K562 (cell line): ENCODE results near the gene RGL2. TPM values are rescaled to one million over a fixed set of nuclear protein-coding genes. Genes with fewer than 3 reads are reported as not detected.
A peak's percentile ranks its signal among the peaks of the same experiment; 100 is the strongest.

ENCODE experiments used
- ATAC-seq: fragments of 200-7000 bp; cut with Tn5 transposase; 3 replicates; pipeline ENCODE4 v1.9.1; 2020; ENCODE audit warnings: moderate library complexity
- BruUV-seq: library from RNA; stranded (reverse); fragments of 400-500 nt; replicated peaks from 2 replicates; lab custom pipeline; 2021; lab: Mats Ljungman, UMichigan
- CTCF ChIA-PET: fragments of 300-600 bp; formaldehyde crosslinking; extraction: SDS; loops from one replicate; lab custom pipeline; 2021; ENCODE audit warnings: low intra/inter-chr PET ratio; lab: Yijun Ruan, JAX
- POLR2A ChIA-PET: fragments of 300-600, 350-650 bp; sonication (Branson Sonifier 250); formaldehyde crosslinking; extraction: SDS; loops from one replicate; lab custom pipeline; 2021; ENCODE audit warnings: antibody characterized with exemption, inconsistent platforms; lab: Yijun Ruan, JAX
- DNase-seq, 4 experiments: peaks; one replicate each; pipeline versions ENCODE4 v3.0.0 to v3.0.0-alpha.2; 2011 to 2018; ENCODE audit warnings: low spot score in 3 of 4, mixed read lengths in 3 of 4; ENCODE audit errors: extremely low read depth in 1 of 4
- FAIRE-seq: peaks from 2 replicates; lab custom pipeline; 2011; peaks lifted over from hg19 to GRCh38; lab: Jason Lieb, UNC
- H2AFZ ChIP-seq: 2 replicates; pipeline ENCODE4 v1.6.0; 2011; ENCODE audit warnings: low read depth, low read length, control low read depth, inconsistent platforms
- H3K27ac ChIP-seq: fragments of 200-600 bp; 3 replicates; pipeline ENCODE4 v1.8.0; 2011; ENCODE audit warnings: low read depth, mild to moderate bottlenecking, control low read depth, inconsistent platforms, low read length, moderate library complexity, mixed read lengths; ENCODE audit errors: extremely low read depth
- H3K27me3 ChIP-seq, 2 experiments: fragments of 300-600 bp in 1 of 2; 2 replicates in 1 of 2; 3 replicates in 1 of 2; pipeline versions ENCODE4 v1.6.0 to v1.8.0; 2011; ENCODE audit warnings: inconsistent platforms in 2 of 2, low read length in 2 of 2, mild to moderate bottlenecking in 1 of 2, mixed read lengths in 1 of 2, moderate library complexity in 1 of 2; ENCODE audit not compliant: control insufficient read depth in 2 of 2, insufficient read depth in 2 of 2
- H3K36me3 ChIP-seq: fragments of 300-600 bp; 3 replicates; pipeline ENCODE4 v1.8.0; 2011; ENCODE audit warnings: mild to moderate bottlenecking, low read length, inconsistent platforms; ENCODE audit not compliant: control insufficient read depth, insufficient read depth
- H3K4me1 ChIP-seq, 2 experiments: fragments of 200-600 bp in 1 of 2; replicated peaks in 1 of 2; 2 replicates in 1 of 2; 3 replicates in 1 of 2; pipeline versions ENCODE4 v1.5.1 to v1.8.0; 2011; ENCODE audit warnings: inconsistent platforms in 2 of 2, low read length in 2 of 2, mild to moderate bottlenecking in 1 of 2, mixed read lengths in 1 of 2, moderate library complexity in 1 of 2; ENCODE audit not compliant: control insufficient read depth in 2 of 2, insufficient read depth in 2 of 2
- H3K4me2 ChIP-seq: 2 replicates; pipeline ENCODE4 v1.6.1; 2011; ENCODE audit warnings: low read length, control low read depth, inconsistent platforms, mixed read lengths; ENCODE audit not compliant: insufficient read depth
- H3K4me3 ChIP-seq: fragments of 200-600 bp; sonication (generic), shearing (Covaris generic); 2 replicates; pipeline ENCODE4 v1.5.1; 2016; ENCODE audit warnings: control low read depth, inconsistent platforms
- H3K79me2 ChIP-seq: fragments of 200-600 bp; 3 replicates; pipeline ENCODE4 v1.8.0; 2011; ENCODE audit warnings: low read length, inconsistent platforms; ENCODE audit not compliant: control insufficient read depth, insufficient read depth
- H3K9ac ChIP-seq, 2 experiments: 2 replicates each; pipeline versions ENCODE4 v1.6.0 to v1.6.1; 2011; ENCODE audit warnings: low read depth in 2 of 2, low read length in 2 of 2, control low read depth in 1 of 2, inconsistent platforms in 1 of 2, mild to moderate bottlenecking in 1 of 2, mixed read lengths in 1 of 2; ENCODE audit not compliant: insufficient read depth in 1 of 2
- H3K9me1 ChIP-seq: one replicate; pipeline ENCODE4 v1.6.0; 2011; ENCODE audit warnings: inconsistent platforms, mild to moderate bottlenecking, low read length, moderate library complexity; ENCODE audit not compliant: control insufficient read depth, insufficient read depth
- H3K9me3 ChIP-seq: replicated peaks from 2 replicates; pipeline ENCODE4 v1.5.1; 2011; ENCODE audit warnings: low read depth, low read length, inconsistent platforms; ENCODE audit not compliant: control insufficient read depth, insufficient read depth
- H4K20me1 ChIP-seq: replicated peaks from 2 replicates; pipeline ENCODE4 v1.6.1; 2011; ENCODE audit warnings: low read length, inconsistent platforms, mixed read lengths; ENCODE audit not compliant: control insufficient read depth, insufficient read depth
- CREM ChIP-seq: IDR thresholded peaks from 2 replicates; pipeline ENCODE4 v1.6.1; 2014; ENCODE audit warnings: antibody characterized with exemption, low read depth
- HINFP ChIP-seq: fragments of 450-650 bp; conservative IDR thresholded peaks from 2 replicates; pipeline ENCODE4 v1.6.1; 2016; ENCODE audit warnings: missing genetic modification characterization, low read depth, mild to moderate bottlenecking, control low read depth, missing compliant biosample characterization
- MED1 ChIP-seq: sonication (generic); formaldehyde crosslinking; IDR thresholded peaks from 2 replicates; pipeline ENCODE4 v1.8.1; 2023; ENCODE audit warnings: missing genetic modification reagents, borderline replicate concordance
- RBFOX2 ChIP-seq: fragments of 200-400 bp; formaldehyde crosslinking; IDR thresholded peaks from 2 replicates; pipeline ENCODE4 v1.6.1; 2017; ENCODE audit warnings: low read depth, mild to moderate bottlenecking, low read length, moderate library complexity
- ZHX1 ChIP-seq: fragments of 150-350 bp; conservative IDR thresholded peaks from 2 replicates; pipeline ENCODE4 v1.6.1; 2014; ENCODE audit warnings: low read length
- ZNF165 ChIP-seq: fragments of 250-450 bp; sonication (Bioruptor Pico); IDR thresholded peaks from 2 replicates; pipeline ENCODE4 v1.4.0; 2020; ENCODE audit warnings: borderline replicate concordance
- ZNF778 ChIP-seq: fragments of 450-650 bp; formaldehyde crosslinking; IDR thresholded peaks from 2 replicates; pipeline ENCODE4 v1.4.0; 2020; ENCODE audit warnings: mild to moderate bottlenecking, moderate library complexity
- WGBS: fragments of 100-300 bp; shearing (Covaris generic); methylation state at CpG from one replicate; pipeline ENCODE4 v1.1.6; 2016; ENCODE audit warnings: low coverage, mixed read lengths; ENCODE audit not compliant: insufficient coverage; ENCODE audit errors: missing lambda C conversion rate; 5-methylcytosine and 5-hydroxymethylcytosine counted together
- in situ Hi-C: fragments of 300-500 bp; cut with MboI; formaldehyde crosslinking; loops from 4 replicates; pipeline ENCODE4 v1.15.0; 2018; ENCODE audit warnings: inconsistent platforms, mixed read lengths
- intact Hi-C: fragments of 100-400 bp; cut with micrococcal nuclease; formaldehyde crosslinking; loops from 2 replicates; pipeline ENCODE4 v1.14.2; 2022
- polyA plus RNA-seq, 8 experiments: library from polyadenylated mRNA; depleted of rRNA in 4 of 8; stranded (reverse) in 5 of 8; unstranded in 3 of 8; fragments of >200 nt; fragmentation: Nextera tagmentation in 2 of 8; fragmentation: Illumina TruSeq in 1 of 8; extraction: Ambion mirVana in 2 of 8; extraction: Trizol in 1 of 8; gene quantifications; 2 replicates each; pipeline versions ENCODE4 v1.2.1 to v1.2.3, GENCODE V29; 2011 to 2014; ENCODE audit warnings: inconsistent platforms in 1 of 8, missing spikeins in 1 of 8
- total RNA-seq, 7 experiments: library from RNA; depleted of rRNA in 6 of 7; stranded (reverse); fragments of >200 nt in 6 of 7; fragmentation: Illumina TruSeq in 2 of 7; extraction: Trizol in 2 of 7; gene quantifications; 2 replicates each; pipeline versions ENCODE4 v1.2.1 to v1.2.3, GENCODE V29; 2011 to 2021; ENCODE audit warnings: low replicate concordance in 1 of 7

RGL2 gene
- total and polyA plus RNA-seq, 9 of the 15 experiments (the other 6 are each of a cell fraction or from before 2014, with no cell fraction given): 1.8 to 57.1 (median 19.5) TPM

GRCh38 chr6:33271117-33271467 lies 27.6 kb downstream of the RGL2 start (continued):
- TF ChIP-seq ZHX1: no peak
- no peak for TF ChIP-seq MED1 (CRISPR knock-in tag)
- TF ChIP-seq HINFP (tag): no peak
- TF ChIP-seq ZNF165 (CRISPR knock-in tag): no peak
- TF ChIP-seq ZNF778 (CRISPR knock-in tag): no peak

GRCh38 chr6:33264015-33264414 lies 34.7 kb downstream of the RGL2 start:
- CTCF ChIA-PET: no interaction called here
- H3K9me1 ChIP-seq: no peaks in the 10 kb centered on the region
- in situ Hi-C loops: no loop called here
- no peaks in the 10 kb centered on the region for H3K27me3 ChIP-seq
- H3K36me3 ChIP-seq: peaks cover 86% of the 10 kb centered on the region
- no TSS peak for BruUV-seq
- H3K4me2 ChIP-seq: no peak overlapping the region
- H3K4me1 ChIP-seq: no peaks in the 10 kb centered on the region; a peak in 1 of 5 replicates
- H3K9me3 ChIP-seq: no peaks in the 10 kb centered on the region
- FAIRE-seq: no peak
- no peak overlapping the region for H3K27ac ChIP-seq
- H3K4me3 ChIP-seq: no peak overlapping the region
- H3K79me2 ChIP-seq: no peaks in the 10 kb centered on the region; the same call in 2 of the 3 replicates
- DNase-seq: no peak
- intact Hi-C loops: no loop called here
- WGBS: 94% methylated on average over 7 of the region's 7 CpGs
- POLR2A ChIA-PET: interaction anchor here (0.9 to 5.2 kb wide), 4 partner anchors 7 to 13 kb away, joined by 5 to 35 read pairs (median 22); partner anchors contain the start of genes B3GALT4, RPS18 and VPS52
- peak overlapping the region in 1 of 2 experiments; percentile 70; a peak in 2 of 4 replicates for H3K9ac ChIP-seq
- H2AFZ ChIP-seq: no peak overlapping the region
- H4K20me1 ChIP-seq: no peaks in the 10 kb centered on the region
- no peak for TF ChIP-seq CREM
- TF ChIP-seq RBFOX2: 0 out of 2 replicates have a peak, but pooled peaks have one; percentile 16
- ATAC-seq: peak; percentile 52
